Stimulated activated CD4-positive, alpha-beta T cell treated with anti-CD3 and anti-CD28 coated beads, Interleukin-2, amount 100 ng/mL, for 48 hours (primary cell): Measurements from ENCODE around the gene TIGIT.

Experiments
- DNase-seq, 2 donors: peaks; one replicate each; pipeline ENCODE4 v3.0.0-alpha.2; 2020

The TIGIT gene

GRCh38 chr3:114355653-114356052 lies 61.8 kb downstream of the TIGIT start:
- no peak for DNase-seq

GRCh38 chr3:114356066-114356465 lies 62.2 kb downstream of the TIGIT start:
- no peak for DNase-seq

GRCh38 chr3:114356525-114356924 lies 62.7 kb downstream of the TIGIT start:
- no peak for DNase-seq
